Measurements from ENCODE around the gene TESK1. TPM values are rescaled to one million over a fixed set of nuclear protein-coding genes. Genes with fewer than 3 reads are reported as not detected.

TESK1 gene
- total RNA-seq (ENCODE audit: low replicate concordance) = 30.6 and 42.4 TPM in 2 replicates
- long read RNA-seq, partial matches to known transcripts = 1 of 1 reads
- long read RNA-seq, other reads (novel, unspliced or antisense) = 0 of 1 reads

DNA sequence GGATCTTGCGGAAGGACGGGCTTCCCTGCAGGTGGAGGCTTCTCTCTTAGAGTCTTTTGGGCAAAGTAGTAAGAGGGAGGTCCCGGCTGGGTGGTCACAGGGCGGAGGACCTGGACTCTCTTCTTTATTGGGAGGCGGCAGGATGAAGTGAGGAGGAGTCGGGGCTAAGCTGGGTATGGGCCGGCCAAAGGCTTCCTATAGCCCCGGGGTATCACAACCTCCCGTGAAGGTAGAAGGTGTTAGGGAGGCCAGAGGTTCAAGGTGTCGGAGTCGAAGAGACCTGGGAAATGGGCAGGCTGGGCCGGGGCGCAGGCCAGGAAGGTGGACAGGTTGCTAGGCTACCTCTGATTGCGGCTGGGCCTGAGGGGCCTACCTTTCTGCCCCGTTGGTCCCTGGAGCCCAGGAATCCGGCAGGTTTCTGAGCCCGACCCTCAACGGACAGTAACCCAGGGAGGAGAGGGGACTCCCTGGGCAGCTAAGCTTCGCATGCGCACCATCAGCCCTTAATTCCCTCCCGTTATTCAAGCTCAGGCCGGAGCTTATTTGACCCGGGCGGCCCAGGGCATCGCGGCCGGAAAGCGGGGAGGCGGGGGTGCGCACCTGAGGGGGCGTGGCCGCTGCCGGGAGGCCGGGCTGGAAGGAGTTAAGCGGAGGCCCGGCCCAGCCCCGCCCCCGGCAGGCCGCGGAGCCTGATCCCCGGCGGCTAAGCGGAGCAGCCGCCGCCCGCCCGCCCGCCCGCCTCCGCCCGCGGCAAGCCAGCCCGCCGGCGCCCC is at the start of gene TESK1:
TESK1 (plus strand) TSS at position 685 of the 773 bp plus-strand sequence. CDS start 358 bp downstream, outside the sequence.
- H3K36me3 Mint-ChIP-seq = peaks cover 5% of the 10 kb centered on the region
- H3K4me1 Mint-ChIP-seq (ENCODE audit: unreplicated experiment) = peaks cover 19% of the 10 kb centered on the region
- peak; percentile 83 for DNase-seq (ENCODE audit: extremely low spot score, unreplicated experiment)
- peak within 1 kb of the TSS; percentile 100 for H3K27ac Mint-ChIP-seq
- peak within 1 kb of the TSS; percentile 98 for H3K4me3 Mint-ChIP-seq
- TF ChIP-seq, protein P1, sequence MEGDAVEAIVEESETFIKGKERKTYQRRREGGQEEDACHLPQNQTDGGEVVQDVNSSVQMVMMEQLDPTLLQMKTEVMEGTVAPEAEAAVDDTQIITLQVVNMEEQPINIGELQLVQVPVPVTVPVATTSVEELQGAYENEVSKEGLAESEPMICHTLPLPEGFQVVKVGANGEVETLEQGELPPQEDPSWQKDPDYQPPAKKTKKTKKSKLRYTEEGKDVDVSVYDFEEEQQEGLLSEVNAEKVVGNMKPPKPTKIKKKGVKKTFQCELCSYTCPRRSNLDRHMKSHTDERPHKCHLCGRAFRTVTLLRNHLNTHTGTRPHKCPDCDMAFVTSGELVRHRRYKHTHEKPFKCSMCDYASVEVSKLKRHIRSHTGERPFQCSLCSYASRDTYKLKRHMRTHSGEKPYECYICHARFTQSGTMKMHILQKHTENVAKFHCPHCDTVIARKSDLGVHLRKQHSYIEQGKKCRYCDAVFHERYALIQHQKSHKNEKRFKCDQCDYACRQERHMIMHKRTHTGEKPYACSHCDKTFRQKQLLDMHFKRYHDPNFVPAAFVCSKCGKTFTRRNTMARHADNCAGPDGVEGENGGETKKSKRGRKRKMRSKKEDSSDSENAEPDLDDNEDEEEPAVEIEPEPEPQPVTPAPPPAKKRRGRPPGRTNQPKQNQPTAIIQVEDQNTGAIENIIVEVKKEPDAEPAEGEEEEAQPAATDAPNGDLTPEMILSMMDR (conservative IDR thresholded peaks at IDR 0.05) = no peak
- H3K9me3 Mint-ChIP-seq = peaks cover 5% of the 10 kb centered on the region
- H3K27me3 Mint-ChIP-seq = no peaks in the 10 kb centered on the region

DNA sequence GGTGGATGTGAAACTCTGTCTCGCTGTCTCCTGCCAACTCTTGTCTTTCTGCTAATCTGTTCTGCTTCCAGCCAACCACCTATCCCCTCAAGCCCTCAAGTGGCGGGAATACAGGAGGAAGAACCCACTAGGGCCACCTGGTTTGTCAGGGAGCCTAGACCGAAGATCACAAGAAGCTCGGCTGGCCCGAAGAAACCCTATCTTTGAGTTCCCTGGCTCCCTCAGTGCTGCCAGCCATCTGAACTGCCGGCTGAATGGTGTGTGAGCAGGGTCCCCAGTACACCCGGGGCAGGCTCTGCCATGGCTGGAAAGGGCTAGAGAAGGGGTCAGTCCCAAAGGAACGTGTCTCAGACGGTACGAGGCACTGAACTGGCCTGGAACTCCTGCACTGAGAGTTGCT is 49.2 kb upstream of the TESK1 start:
- Mint-ChIP-seq H3K9me3 (no peaks in the 10 kb centered on the region), H3K27ac (no peak overlapping the region), H3K4me3 (no peak overlapping the region), H3K36me3 (peaks cover 9% of the 10 kb centered on the region), H3K27me3 (no peaks in the 10 kb centered on the region), H3K4me1 (ENCODE audit: unreplicated experiment) (no peaks in the 10 kb centered on the region)
- no peak for DNase-seq (ENCODE audit: extremely low spot score, unreplicated experiment)
- TF ChIP-seq, protein P1 (conservative IDR thresholded peaks at IDR 0.05) = no peak

GRCh38 chr9:35556776-35557175 is 48.3 kb upstream of the TESK1 start:
- no peak overlapping the region for H3K4me3 Mint-ChIP-seq
- H3K9me3 Mint-ChIP-seq = no peaks in the 10 kb centered on the region
- H3K36me3 Mint-ChIP-seq = peaks cover 5% of the 10 kb centered on the region
- no peaks in the 10 kb centered on the region for H3K27me3 Mint-ChIP-seq
- H3K4me1 Mint-ChIP-seq (ENCODE audit: unreplicated experiment) = no peaks in the 10 kb centered on the region
- no peak for DNase-seq (ENCODE audit: extremely low spot score, unreplicated experiment)
- no peak overlapping the region for H3K27ac Mint-ChIP-seq
- TF ChIP-seq, protein P1 (conservative IDR thresholded peaks at IDR 0.05) = no peak

- Mint-ChIP-seq H3K9me3 (no peaks in the 10 kb centered on the region), H3K27ac (no peak overlapping the region), H3K4me3 (no peak overlapping the region), H3K4me1 (ENCODE audit: unreplicated experiment) (no peaks in the 10 kb centered on the region), H3K27me3 (no peaks in the 10 kb centered on the region), H3K36me3 (peaks cover 5% of the 10 kb centered on the region)
- no peak for DNase-seq (ENCODE audit: extremely low spot score, unreplicated experiment)
- TF ChIP-seq, protein P1 (conservative IDR thresholded peaks at IDR 0.05) = no peak
These were observed 47.7 kb upstream of the TESK1 start for GRCh38 chr9:35557320-35557719.

GRCh38 chr9:35558185-35558584 is 46.9 kb upstream of the TESK1 start:
- no peaks in the 10 kb centered on the region for H3K4me1 Mint-ChIP-seq (ENCODE audit: unreplicated experiment)
- H3K36me3 Mint-ChIP-seq = peaks cover 5% of the 10 kb centered on the region
- H3K27ac Mint-ChIP-seq = no peak overlapping the region
- TF ChIP-seq, protein P1 (conservative IDR thresholded peaks at IDR 0.05) = no peak
- H3K4me3 Mint-ChIP-seq = no peak overlapping the region
- H3K27me3 Mint-ChIP-seq = no peaks in the 10 kb centered on the region
- H3K9me3 Mint-ChIP-seq = no peaks in the 10 kb centered on the region
- DNase-seq (ENCODE audit: extremely low spot score, unreplicated experiment) = no peak
